ENCODE measurements around the gene TMEM156.

Gene TMEM156

DNA sequence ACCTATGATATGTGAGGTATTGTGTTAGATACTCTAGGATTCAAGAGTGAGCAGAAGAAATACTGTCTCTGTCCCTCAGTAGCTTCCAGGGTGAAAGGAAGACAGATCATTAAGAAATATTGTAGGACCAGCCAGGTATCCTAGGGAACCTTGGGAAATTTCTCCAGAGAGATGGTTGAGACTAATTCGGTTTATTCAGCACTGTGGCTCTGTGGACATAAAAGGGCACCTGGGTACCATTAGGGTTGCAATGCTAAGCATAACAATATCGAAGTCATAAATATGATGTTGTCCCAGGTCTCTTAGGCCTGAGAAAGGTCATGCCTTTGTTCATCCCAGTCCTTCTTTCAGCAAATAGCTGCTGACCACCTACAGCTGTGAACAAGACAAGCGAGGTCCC, 103.6 kb downstream of the TMEM156 start:
- DNase-seq (ENCODE audit: low read depth in 2 of 3, low spot score in 2 of 3): no peak

DNA sequence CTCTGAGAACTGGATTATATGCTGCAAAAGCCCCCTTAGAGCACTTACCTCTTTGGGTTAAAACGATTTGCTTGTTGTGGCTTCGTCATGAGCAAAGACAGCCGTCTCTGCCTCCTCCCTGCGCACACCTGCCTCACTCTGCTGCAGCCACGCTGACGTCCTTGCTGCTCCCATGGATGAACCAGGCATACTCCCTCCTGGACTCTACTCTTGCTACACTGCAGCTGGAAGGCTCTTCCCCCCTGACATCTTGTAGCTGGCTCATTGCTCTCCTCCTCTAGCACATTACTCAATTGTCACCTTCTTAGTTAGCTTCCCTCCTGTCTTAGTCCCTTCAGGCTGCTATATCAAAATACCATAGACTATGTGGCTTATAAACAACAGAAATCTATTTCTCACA, 105.3 kb downstream of the TMEM156 start:
- no peak for DNase-seq (ENCODE audit: low read depth in 2 of 3, low spot score in 2 of 3)

DNA sequence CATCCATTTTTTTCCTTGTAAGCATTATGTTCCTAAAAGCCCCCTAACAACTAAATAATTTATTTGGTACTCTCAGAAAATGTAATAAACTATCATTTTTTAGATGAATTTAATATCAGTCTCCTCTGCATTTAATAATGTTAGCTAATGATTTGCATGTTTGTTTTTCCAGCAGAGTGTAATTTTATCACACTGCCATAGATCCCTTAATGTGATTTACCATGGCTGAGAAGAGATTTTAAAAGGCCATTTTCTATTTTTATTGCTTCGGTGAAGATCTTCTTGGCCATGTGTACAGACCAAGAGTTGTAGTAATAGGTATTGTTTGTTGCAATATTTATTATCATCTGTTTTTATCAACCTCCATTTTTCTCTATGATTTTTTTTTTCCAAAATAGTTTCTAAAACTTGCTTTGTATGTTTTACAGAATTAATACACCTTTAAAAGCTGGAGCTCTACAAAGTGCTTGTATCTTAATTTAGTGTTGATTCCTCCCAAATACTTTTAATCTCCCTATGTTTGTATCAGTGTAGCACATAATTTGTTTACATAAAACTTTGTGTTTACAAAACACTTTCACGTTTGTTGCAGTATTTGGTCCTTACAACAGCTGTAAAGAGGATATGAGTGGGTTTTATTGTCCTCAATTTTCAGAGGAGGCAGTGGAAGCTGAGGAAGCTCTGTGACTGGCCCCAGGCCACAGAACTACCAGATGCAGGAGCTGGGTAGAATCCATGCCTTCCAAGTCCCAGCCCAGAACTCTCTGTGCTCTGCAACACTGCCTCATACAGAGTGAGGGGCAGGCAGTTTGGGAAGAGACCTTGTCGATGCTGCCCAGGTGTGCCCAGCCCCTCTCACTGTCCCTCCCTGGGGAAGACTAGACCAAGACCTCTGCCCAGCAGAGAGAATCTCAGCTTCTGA, 106.5 kb downstream of the TMEM156 start:
- DNase-seq (ENCODE audit: low read depth in 2 of 3, low spot score in 2 of 3): no peak

DNA sequence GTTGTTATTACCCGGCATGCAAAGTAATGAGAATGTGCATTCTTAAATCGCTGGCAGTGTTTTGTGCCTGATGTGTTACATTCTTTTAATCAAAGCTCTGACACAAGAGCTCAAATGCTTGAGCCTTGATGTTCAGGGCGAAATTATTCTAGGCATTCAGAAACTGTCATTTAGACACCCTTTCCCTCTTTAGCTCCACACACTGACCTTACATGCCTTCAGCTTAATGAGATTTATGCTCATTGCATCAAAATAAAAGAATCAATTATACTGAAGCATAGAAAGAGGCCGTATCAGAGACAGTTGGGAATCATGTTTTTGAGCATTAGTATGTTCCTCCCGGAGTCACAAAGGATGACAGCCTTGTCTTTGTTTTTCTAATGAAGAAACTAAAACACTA, 107.9 kb downstream of the TMEM156 start:
- DNase-seq (ENCODE audit: low read depth in 2 of 3, low spot score in 2 of 3): no peak

DNA sequence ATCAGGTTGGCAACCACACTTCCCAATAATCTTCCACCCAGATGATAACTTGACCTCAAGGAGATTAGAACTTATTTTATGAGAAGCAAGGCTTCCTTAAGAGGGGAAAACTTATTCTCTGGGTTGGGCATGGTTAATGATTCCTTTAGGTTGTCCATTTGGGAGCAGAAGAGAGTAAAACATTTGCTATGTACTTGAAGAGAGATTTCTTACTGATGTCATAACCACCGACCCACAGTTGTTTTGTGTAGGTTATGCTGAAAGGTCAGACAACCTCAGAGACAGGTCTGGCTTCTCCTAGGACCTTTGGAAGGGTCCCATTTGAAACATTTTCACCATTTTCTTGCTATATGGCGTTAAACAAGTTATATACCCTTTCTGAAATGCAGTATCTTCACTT, 108.5 kb downstream of the TMEM156 start:
- no peak for DNase-seq (ENCODE audit: low read depth in 2 of 3, low spot score in 2 of 3)

DNA sequence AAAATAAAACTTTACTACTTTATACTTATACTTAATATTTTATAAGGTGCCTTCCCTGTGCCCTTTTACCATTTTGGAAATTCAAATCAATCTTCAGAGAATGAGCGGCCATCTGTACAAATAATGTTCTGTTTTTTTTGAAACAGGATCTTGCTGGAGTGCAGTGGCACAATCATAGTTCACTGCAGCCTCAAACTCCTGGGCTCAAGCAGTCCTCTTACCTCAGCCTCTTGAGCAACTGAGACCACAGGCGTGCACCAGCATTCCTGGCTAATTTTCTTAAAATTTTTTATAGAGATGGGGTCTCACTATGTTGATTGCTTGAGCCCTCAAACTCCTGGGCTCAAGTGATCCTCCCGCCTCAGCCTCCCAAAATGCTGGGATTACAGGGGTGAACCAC, 111.1 kb downstream of the TMEM156 start:
- no peak for DNase-seq (ENCODE audit: low read depth in 2 of 3, low spot score in 2 of 3)

DNA sequence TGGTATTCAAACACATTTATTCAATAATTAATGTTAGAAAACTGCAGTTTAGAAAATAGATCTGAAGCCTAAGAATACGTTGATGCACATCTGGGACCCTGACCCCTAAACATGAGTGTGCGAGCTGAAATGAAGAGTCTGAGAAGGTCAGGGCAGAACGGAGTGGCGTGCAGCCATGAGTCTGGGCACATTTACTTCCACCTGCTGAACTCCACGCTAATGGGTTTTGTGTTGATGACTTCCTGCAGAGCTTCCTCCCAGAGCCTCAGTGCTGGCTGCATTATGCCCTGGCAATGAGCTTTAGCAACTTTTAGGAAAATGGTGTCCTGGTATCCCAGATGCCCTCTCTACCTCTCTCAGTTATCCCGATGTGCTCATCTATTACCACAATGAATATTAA, 111.5 kb downstream of the TMEM156 start:
- DNase-seq (ENCODE audit: low read depth in 2 of 3, low spot score in 2 of 3): no peak

DNA sequence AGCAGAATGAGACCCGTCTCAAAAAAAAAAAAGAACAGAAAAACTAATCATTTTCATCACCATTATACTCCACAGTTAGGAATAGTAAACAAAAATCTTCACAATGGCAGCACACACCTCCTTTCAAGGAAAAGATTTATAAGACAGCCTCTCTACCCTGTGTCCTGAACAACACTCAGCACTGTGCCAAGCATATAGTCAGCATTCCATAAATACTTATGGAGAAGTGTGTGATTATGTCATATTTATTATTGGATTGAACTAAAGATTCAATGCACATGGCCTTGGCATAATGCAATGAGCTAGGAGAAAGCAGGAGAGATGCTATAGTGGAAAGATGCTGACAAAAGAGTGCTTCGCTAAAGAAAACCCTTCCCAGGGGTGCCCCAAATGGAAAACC, 112.0 kb downstream of the TMEM156 start:
- no peak for DNase-seq (ENCODE audit: low read depth in 2 of 3, low spot score in 2 of 3)

DNA sequence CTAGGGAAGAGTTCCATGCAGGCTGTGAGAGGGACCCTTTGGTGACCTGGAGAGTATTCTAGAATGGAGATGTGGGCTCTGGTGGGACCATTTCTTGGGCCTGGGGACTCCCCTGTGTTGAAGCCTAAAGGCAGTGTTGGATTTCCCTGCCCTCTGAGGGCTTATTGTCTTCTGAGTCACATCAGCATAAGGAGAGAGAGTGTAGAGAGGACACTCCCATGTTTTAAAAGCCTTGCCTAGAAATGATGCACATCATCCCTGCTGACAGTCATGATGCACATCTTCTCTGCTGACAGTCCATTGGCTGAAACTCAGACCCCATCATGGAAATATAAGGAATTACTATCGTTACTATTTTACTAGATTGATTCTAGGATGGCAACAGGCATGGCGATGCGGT, 112.7 kb downstream of the TMEM156 start:
- DNase-seq (ENCODE audit: low read depth in 2 of 3, low spot score in 2 of 3): no peak

DNA sequence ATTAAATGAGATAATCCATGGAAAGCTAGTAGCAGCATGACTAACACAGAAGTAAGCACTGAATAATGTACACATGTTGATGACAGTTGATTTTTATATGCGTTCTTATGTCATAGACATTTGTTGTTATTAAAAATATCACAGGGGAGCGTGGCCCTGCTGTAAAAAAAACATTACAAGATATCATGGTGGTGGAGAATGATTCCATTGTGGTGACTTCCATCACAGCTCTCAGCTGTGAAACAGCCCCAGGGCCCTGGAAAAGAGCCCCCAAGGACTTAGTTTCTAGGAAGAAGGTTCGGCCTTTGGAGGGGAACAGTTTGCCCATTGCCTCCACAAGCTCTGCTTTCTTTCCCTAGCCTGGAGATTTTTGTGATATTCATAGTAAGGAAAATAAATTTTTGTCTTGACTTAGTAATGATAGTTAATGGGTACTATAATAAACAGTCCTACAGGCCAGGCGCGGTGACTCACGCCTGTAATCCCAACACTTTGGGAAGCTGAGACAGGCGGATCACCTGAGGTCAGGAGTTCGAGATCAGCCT, 114.7 kb downstream of the TMEM156 start:
- no peak for DNase-seq (ENCODE audit: low read depth in 2 of 3, low spot score in 2 of 3)
